ENCODE measurements around the gene MILR1.

The MILR1 gene

GRCh38 chr17:64500862-64501765 is 52.2 kb downstream of the MILR1 start:
- in situ Hi-C loops (cut with MboI; ENCODE audit: low sequenced_read_pairs) = no loop called here

DNA sequence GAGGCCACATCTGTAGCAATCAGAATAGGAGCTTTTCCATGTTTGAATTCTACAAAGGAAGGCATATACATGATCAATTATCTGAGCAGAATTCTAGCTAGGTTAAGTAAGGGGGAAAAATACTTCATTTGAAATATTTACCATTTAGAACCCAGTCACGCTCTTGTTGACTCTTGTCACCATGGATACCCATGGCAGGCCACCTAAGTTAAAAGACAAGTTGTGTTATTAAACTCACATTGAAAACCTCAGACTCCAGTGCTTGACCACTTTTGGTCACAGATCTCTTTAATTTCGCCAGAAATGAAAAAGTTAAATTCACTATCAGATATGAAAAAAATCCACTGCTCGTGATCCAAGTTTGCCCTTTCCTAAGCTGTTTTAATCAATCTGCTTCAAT is 53.1 kb downstream of the MILR1 start:
- in situ Hi-C loops (cut with MboI; ENCODE audit: low sequenced_read_pairs) = no loop called here

DNA sequence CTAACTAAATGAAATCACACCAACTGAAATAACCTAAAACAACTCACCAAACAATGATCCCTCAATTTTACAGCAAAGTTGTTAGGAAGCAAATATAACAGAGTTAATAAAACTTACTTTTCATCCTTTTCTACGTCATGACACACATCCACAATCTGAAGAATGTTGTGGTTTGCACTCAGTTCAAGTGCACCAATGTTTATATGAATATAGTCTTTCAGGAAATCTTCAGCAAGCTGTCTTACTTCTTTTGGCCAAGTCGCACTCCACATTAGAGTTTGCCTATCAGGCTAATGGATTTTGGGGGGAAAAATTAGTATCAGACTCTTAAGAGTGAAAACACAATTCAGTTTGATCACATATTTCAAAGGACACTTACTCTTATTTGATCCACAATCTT is 53.9 kb downstream of the MILR1 start:
- in situ Hi-C loops (cut with MboI; ENCODE audit: low sequenced_read_pairs) = no loop called here

DNA sequence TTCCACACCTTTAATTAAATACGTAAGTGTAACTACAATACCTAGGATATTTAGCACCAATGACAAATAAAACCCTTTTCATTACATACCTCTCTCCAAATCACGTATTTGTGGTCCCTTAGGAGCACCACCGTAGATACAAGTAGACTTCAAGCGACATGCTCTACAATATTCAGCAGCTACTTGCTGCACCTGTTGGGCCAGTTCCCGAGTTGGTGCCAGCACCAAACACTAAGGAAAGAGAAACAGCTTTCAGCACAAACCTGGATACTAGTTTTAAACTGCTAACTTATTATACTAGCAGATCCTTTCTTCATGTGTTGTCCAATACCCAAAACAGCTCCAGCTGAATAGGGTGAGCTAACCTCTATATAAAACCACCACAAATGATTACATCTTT is 54.4 kb downstream of the MILR1 start:
- in situ Hi-C loops (cut with MboI; ENCODE audit: low sequenced_read_pairs) = no loop called here

GRCh38 chr17:64503821-64504768 is 55.2 kb downstream of the MILR1 start:
- in situ Hi-C loops (cut with MboI; ENCODE audit: low sequenced_read_pairs) = no loop called here

DNA sequence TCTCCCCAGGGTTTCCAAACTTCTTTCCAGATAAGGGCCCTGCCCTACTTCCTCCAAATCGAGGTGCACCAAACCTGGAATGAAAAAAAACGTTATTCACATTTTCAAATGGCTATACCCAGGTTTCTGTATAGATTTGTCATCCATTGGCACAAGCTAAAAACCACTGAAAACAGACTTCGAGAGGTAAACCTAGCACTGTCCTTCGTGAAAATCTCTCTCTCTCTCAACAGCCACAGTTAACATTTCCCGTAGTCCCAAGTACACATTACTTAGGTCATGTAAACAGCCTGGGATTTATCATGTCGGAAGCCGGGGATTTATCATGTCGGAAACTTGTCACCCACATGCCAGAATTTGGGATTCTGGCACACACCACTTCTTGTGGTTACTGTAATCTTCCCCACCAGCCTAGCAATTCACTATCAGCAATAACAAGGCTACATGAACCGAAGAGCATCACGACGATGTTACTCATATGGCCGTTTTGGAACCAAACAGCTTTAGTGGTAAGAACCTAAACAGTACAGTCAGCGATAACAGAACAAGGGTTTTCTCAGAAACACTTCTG is 55.9 kb downstream of the MILR1 start:
- in situ Hi-C loops (cut with MboI; ENCODE audit: low sequenced_read_pairs) = no loop called here

DNA sequence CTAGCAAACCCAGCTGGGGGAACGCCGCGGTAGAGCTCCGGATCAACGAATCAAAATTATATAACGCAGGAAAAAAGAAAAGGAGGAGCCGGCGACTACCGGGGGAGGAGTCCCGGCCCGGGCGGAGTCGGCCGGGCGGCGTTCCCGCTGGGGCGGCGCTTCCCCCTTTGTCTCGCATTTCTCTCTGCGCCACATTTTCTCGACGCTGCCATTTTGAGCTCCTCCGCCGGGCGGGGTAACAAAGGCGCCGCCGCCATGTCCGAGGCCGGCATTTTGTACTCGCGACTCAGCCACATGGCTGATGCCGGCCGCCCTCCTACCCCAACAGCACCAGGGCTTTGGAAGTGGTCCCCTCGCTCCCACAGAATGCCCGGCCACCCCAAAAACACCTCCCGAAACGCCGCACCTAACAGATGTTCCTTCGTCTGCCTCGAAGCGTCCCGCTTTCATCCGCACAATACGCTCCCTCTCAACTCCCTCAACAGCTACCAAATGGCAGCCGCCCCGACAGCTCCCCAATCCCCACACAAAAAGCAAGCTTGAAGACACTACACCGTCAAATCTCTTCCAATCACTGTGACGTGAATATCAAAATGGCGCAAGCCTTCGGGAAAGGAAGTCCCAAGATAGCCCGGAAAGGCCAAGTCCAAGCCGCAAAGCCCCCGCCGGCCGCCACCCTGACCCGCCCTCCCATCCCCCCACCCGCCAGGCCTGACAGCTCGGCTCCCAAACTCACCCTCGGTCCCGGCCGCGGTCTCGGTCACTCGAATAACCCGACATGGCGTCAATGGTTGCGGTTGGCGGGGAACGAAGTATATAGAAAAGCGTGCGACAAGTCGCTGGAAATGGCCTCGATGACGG is 56.7 kb downstream of the MILR1 start:
- in situ Hi-C loops (cut with MboI; ENCODE audit: low sequenced_read_pairs) = no loop called here

DNA sequence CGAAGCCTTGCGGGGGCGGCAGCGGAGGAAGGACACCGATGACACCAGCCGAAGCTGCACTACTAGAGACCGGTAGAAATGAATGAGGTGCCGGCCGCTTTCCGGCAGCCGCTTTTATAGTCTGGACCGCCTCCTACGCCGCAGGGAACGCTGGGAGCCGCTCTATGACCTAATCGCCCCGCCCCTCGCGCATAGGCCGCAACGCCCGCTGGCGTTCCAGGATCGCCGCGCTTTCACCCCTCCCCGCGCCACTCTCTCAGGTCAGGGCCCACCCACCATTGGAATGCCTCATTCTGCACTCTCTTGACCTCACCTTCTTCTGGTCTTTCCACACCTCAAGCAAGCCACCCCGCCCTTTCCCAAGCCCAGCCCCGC is 57.3 kb downstream of the MILR1 start, which contains the start of gene DDX5:
Gene DDX5, minus strand, starts transcription at position 89 of the 375 bp plus-strand sequence. CDS start 170 bp downstream, outside the sequence.
- in situ Hi-C loops (cut with MboI; ENCODE audit: low sequenced_read_pairs) = no loop called here

GRCh38 chr17:64506576-64507412 is 57.9 kb downstream of the MILR1 start, which contains the start of gene CEP95:
Gene CEP95 (plus strand): TSS chr17:64506977. CDS start chr17:64507098, 121 bp downstream.
- in situ Hi-C loops (cut with MboI; ENCODE audit: low sequenced_read_pairs) = no loop called here

- in situ Hi-C loops (cut with MboI; ENCODE audit: low sequenced_read_pairs) = no loop called here
Measured at GRCh38 chr17:64507413-64507782, 58.5 kb downstream of the MILR1 start.

DNA sequence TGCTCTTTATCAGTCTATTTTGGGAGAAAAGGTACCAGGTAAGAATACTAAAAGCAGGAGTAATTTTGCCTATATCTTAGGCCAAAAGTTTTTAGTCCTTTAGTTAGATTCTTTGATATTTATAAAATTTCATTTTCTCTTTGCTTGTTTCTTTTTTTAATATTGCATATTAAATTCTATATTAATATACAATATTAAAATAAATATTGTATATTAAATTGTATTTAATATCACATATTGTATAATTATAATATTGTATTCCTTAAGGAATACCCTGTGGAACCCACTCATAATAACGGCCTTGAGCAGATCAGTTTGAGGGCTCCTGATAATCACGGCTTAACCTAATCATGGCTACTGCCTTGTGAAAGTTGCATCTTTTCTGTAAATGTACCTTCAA is 59.8 kb downstream of the MILR1 start:
- in situ Hi-C loops (cut with MboI; ENCODE audit: low sequenced_read_pairs) = no loop called here

DNA sequence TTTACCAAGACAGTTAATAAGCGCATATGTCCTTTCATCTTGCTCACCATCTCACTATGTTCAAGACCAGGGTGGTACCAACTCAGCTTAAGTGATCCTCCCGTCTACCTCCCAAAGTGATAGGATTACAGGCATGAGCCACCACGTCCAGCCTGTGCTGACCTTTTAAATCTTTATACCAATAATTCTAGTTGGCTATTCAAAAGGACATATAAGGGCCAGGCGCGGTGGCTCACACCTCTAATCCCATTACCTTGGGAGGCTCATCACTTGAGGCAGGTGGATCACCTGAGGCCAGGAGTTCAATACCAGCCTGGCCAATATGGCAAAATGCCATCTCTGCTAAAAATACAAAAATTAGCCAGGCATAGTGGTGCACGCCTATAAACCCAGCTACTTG is 60.3 kb downstream of the MILR1 start:
- in situ Hi-C loops (cut with MboI; ENCODE audit: low sequenced_read_pairs) = no loop called here

- in situ Hi-C loops (cut with MboI; ENCODE audit: low sequenced_read_pairs) = no loop called here
Measured at GRCh38 chr17:64515419-64515818, 66.5 kb downstream of the MILR1 start.

DNA sequence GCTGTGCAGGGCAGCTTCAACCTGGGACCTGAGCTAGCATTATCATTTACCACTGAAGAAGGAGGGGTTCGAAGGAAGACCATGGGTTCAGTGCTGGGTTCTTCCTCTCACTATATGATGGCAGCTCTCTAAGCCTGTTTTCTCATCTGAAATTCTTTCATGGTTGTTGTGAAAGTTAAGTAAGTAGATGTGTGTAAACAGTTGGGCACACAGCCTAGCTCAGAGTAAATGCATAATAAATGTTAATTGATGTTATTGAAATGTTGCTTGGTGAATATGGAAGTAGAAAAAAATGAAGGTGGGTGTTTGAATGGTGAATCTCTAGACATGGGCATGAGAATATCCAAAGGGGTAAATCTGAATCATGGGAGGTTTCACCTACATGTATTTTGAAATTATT is 66.9 kb downstream of the MILR1 start:
- in situ Hi-C loops (cut with MboI; ENCODE audit: low sequenced_read_pairs) = no loop called here

Measured in HL-60/S4 treated with phorbol 12-myristate 13-acetate at 8.2 ng/mL for 4 days and 3 days (cell line).